Breast epithelium (tissue), 4 donors: ENCODE results near the gene OR2C1. TPM values are rescaled to one million over a fixed set of nuclear protein-coding genes. Genes with fewer than 3 reads are reported as not detected.

Experiments used
- DNase-seq, 2 donors: peaks; one replicate each; pipeline ENCODE4 v3.0.0-alpha.2; 2019; ENCODE audit warnings: low spot score in 2 of 2
- H3K27ac ChIP-seq, 2 donors: fragments of 200-600 bp; sonication (generic) in 1 of 2; one replicate each; pipeline ENCODE4 v1.5.1; 2016 to 2019; ENCODE audit warnings: mild to moderate bottlenecking in 1 of 2
- H3K27me3 ChIP-seq, 2 donors: fragments of 200-600 bp; sonication (generic) in 1 of 2; one replicate each; pipeline versions ENCODE4 v1.5.1 to v1.6.0; 2017 to 2019; ENCODE audit warnings: control low read depth in 1 of 2, mild to moderate bottlenecking in 1 of 2
- H3K36me3 ChIP-seq: fragments of 200-600 bp; one replicate; pipeline ENCODE4 v1.5.1; 2019
- H3K4me1 ChIP-seq, 2 donors: fragments of 200-600 bp; sonication (generic); one replicate each; pipeline ENCODE4 v1.5.1; 2016 to 2019; ENCODE audit warnings: control low read depth in 1 of 2
- H3K4me3 ChIP-seq, 3 donors: fragments of 200-600 bp; sonication (generic); 1 replicate in 2 of 3; 2 replicates in 1 of 3; pipeline ENCODE4 v1.5.1; 2016 to 2019; ENCODE audit warnings: mild to moderate bottlenecking in 3 of 3, moderate library complexity in 2 of 3
- H3K9me3 ChIP-seq, 2 donors: fragments of 200-600 bp; sonication (generic) in 1 of 2; one replicate each; pipeline ENCODE4 v1.5.1; 2016 to 2019; ENCODE audit warnings: control low read depth in 1 of 2
- CTCF ChIP-seq, 3 donors: fragments of 450-650 bp; IDR thresholded peaks; one replicate each; pipeline ENCODE4 v1.5.1; 2016 to 2017; ENCODE audit warnings: antibody characterized with exemption in 3 of 3, mild to moderate bottlenecking in 3 of 3, moderate library complexity in 3 of 3
- POLR2A ChIP-seq: fragments of 450-650 bp; IDR thresholded peaks from one replicate; pipeline ENCODE4 v1.6.1; 2016; ENCODE audit warnings: antibody characterized with exemption, mild to moderate bottlenecking, moderate library complexity
- POLR2AphosphoS5 ChIP-seq, 3 donors: sonication (generic); formaldehyde crosslinking; IDR thresholded peaks; one replicate each; pipeline ENCODE4 v1.6.1; 2017; ENCODE audit warnings: antibody characterized with exemption in 3 of 3
- intact Hi-C: fragments of 100-400 bp; cut with DNase I; formaldehyde crosslinking; loops from one replicate; pipeline ENCODE4 v1.15.1; 2023; ENCODE audit warnings: low total_unique reads
- total RNA-seq, 3 donors: library from RNA; depleted of rRNA; stranded (reverse); fragments of >200 nt; gene quantifications; one replicate each; pipeline ENCODE4 v1.1.0, GENCODE V29; 2016

The OR2C1 gene
- total RNA-seq, 3 donors from 2014 or later, result 0.29 TPM; not detected in 2

GRCh38 chr16:3348547-3349167, 7.0 kb upstream of the OR2C1 start:
- intact Hi-C loops, result no loop called here
- no peak for DNase-seq
- no peaks in the 10 kb centered on the region for H3K27me3 ChIP-seq
- H3K4me1 ChIP-seq, result no peaks in the 10 kb centered on the region
- H3K27ac ChIP-seq, result no peak overlapping the region
- TF ChIP-seq POLR2A, result no peak
- TF ChIP-seq POLR2AphosphoS5 (IDR thresholded peaks at IDR 0.05), result no peak
- TF ChIP-seq CTCF (IDR thresholded peaks at IDR 0.05), result no peak
- peaks cover 0 to 7% of the 10 kb centered on the region in 2 donors for H3K9me3 ChIP-seq
- H3K36me3 ChIP-seq, result no peaks in the 10 kb centered on the region
- no peak overlapping the region for H3K4me3 ChIP-seq

- DNase-seq, result no peak
- H3K9me3 ChIP-seq, result peaks cover 0 to 7% of the 10 kb centered on the region in 2 donors
- no peaks in the 10 kb centered on the region for H3K4me1 ChIP-seq
- H3K27ac ChIP-seq, result no peak overlapping the region
- no peaks in the 10 kb centered on the region for H3K36me3 ChIP-seq
- H3K27me3 ChIP-seq, result no peaks in the 10 kb centered on the region
- H3K4me3 ChIP-seq, result no peak overlapping the region
- TF ChIP-seq CTCF (IDR thresholded peaks at IDR 0.05) (no peak), POLR2AphosphoS5 (IDR thresholded peaks at IDR 0.05) (no peak), POLR2A (no peak)
- intact Hi-C loops, result no loop called here
Measured at GRCh38 chr16:3349175-3349574, 6.5 kb upstream of the OR2C1 start.

- H3K27ac ChIP-seq, result no peak overlapping the region
- TF ChIP-seq POLR2AphosphoS5 (IDR thresholded peaks at IDR 0.05) (no peak), CTCF (IDR thresholded peaks at IDR 0.05) (no peak), POLR2A (no peak)
- no peak for DNase-seq
- no peaks in the 10 kb centered on the region for H3K36me3 ChIP-seq
- intact Hi-C loops, result no loop called here
- H3K4me1 ChIP-seq, result no peaks in the 10 kb centered on the region
- no peaks in the 10 kb centered on the region for H3K27me3 ChIP-seq
- peaks cover 5 to 6% of the 10 kb centered on the region in 2 donors for H3K9me3 ChIP-seq
- H3K4me3 ChIP-seq, result no peak overlapping the region
Measured at GRCh38 chr16:3356118-3356517, 429 bp downstream of the OR2C1 start.

- Histone ChIP-seq H3K36me3 (no peaks in the 10 kb centered on the region), H3K27me3 (peaks cover 0 to 3% of the 10 kb centered on the region in 2 donors), H3K4me1 (no peaks in the 10 kb centered on the region), H3K9me3 (peaks cover 6 to 13% of the 10 kb centered on the region in 2 donors), H3K4me3 (no peak overlapping the region), H3K27ac (no peak overlapping the region)
- TF ChIP-seq POLR2A (no peak), POLR2AphosphoS5 (IDR thresholded peaks at IDR 0.05) (no peak), CTCF (IDR thresholded peaks at IDR 0.05) (no peak)
- DNase-seq, result no peak
- intact Hi-C loops, result no loop called here
Measured at GRCh38 chr16:3358871-3359270, 3.2 kb downstream of the OR2C1 start.

- TF ChIP-seq POLR2AphosphoS5 (IDR thresholded peaks at IDR 0.05), result no peak
- TF ChIP-seq POLR2A, result no peak
- TF ChIP-seq CTCF (IDR thresholded peaks at IDR 0.05), result no peak
- H3K4me1 ChIP-seq, result no peaks in the 10 kb centered on the region
- no peak overlapping the region for H3K27ac ChIP-seq
- intact Hi-C loops, result no loop called here
- no peaks in the 10 kb centered on the region for H3K36me3 ChIP-seq
- peaks cover 0 to 3% of the 10 kb centered on the region in 2 donors for H3K27me3 ChIP-seq
- no peak overlapping the region for H3K4me3 ChIP-seq
- no peak for DNase-seq
- H3K9me3 ChIP-seq, result peaks cover 26 to 34% of the 10 kb centered on the region in 2 donors
Measured at GRCh38 chr16:3362931-3363330, 7.2 kb downstream of the OR2C1 start.
